K562 (cell line): ENCODE data around the gene TRIM62. TPM values are rescaled to one million over a fixed set of nuclear protein-coding genes. Genes with fewer than 3 reads are reported as not detected.

Experiments
- BRCA1 ChIP-seq, 2 experiments: fragments of 450-650 bp in 1 of 2; sonication (generic) in 1 of 2; formaldehyde crosslinking in 1 of 2; IDR thresholded peaks; 2 replicates each; pipeline versions ENCODE4 v1.5.0 to v1.6.1; 2017 to 2020; ENCODE audit warnings: mild to moderate bottlenecking in 1 of 2, missing genetic modification reagents in 1 of 2
- CBFA2T2 ChIP-seq: fragments of 450-650 bp; conservative IDR thresholded peaks from 2 replicates; pipeline ENCODE4 v1.6.1; 2017; ENCODE audit warnings: mild to moderate bottlenecking
- ELF2 ChIP-seq: fragments of 250-450 bp; sonication (Bioruptor Pico); IDR thresholded peaks from 2 replicates; pipeline ENCODE4 v1.5.0; 2021; ENCODE audit warnings: mild to moderate bottlenecking
- ELK1 ChIP-seq: sonication (generic); formaldehyde crosslinking; IDR thresholded peaks from 2 replicates; pipeline ENCODE4 v1.8.1; 2022; ENCODE audit warnings: missing genetic modification reagents
- EP300 ChIP-seq: IDR thresholded peaks from 2 replicates; pipeline ENCODE4 v1.6.1; 2012; ENCODE audit warnings: low read length, improper control_type of control experiment
- FOXP4 ChIP-seq: sonication (generic); formaldehyde crosslinking; IDR thresholded peaks from 2 replicates; pipeline ENCODE4 v1.8.0; 2022; ENCODE audit warnings: mild to moderate bottlenecking, missing genetic modification reagents, borderline replicate concordance
- HES1 ChIP-seq: fragments of 450-650 bp; IDR thresholded peaks from 2 replicates; pipeline ENCODE4 v1.6.1; 2016; ENCODE audit warnings: low read depth, mild to moderate bottlenecking, moderate library complexity
- MBD1 ChIP-seq: fragments of 250-450 bp; sonication (Bioruptor Pico); IDR thresholded peaks from 2 replicates; pipeline ENCODE4 v1.8.0; 2022; ENCODE audit warnings: inconsistent platforms
- MEF2D ChIP-seq: conservative IDR thresholded peaks from 2 replicates; pipeline ENCODE4 v1.6.1; 2016; ENCODE audit warnings: low read depth, missing genetic modification characterization, missing compliant biosample characterization
- MTA2 ChIP-seq: fragments of 450-650 bp; IDR thresholded peaks from 2 replicates; pipeline ENCODE4 v1.6.1; 2016; ENCODE audit warnings: low read depth
- NFE2 ChIP-seq: IDR thresholded peaks from 2 replicates; pipeline ENCODE4 v1.6.1; 2014; ENCODE audit warnings: antibody characterized with exemption, low read depth
- RBM22 ChIP-seq: fragments of 200-400 bp; formaldehyde crosslinking; IDR thresholded peaks from 2 replicates; pipeline ENCODE4 v1.6.1; 2018; ENCODE audit warnings: low read length, low read depth; ENCODE audit not compliant: poor library complexity, severe bottlenecking
- RBM25 ChIP-seq: fragments of 200-400 bp; formaldehyde crosslinking; IDR thresholded peaks from 2 replicates; pipeline ENCODE4 v1.6.1; 2018; ENCODE audit warnings: low read length, low read depth, moderate library complexity; ENCODE audit not compliant: severe bottlenecking
- RNF219 ChIP-seq: fragments of 250-450 bp; sonication (Bioruptor Pico); IDR thresholded peaks from 2 replicates; pipeline ENCODE4 v1.5.0; 2022; ENCODE audit warnings: mild to moderate bottlenecking
- SMARCA5 ChIP-seq: fragments of 450-650 bp; IDR thresholded peaks from 2 replicates; pipeline ENCODE4 v1.6.1; 2016
- SOX6 ChIP-seq: fragments of 450-650 bp; IDR thresholded peaks from 2 replicates; pipeline ENCODE4 v1.6.1; 2014; ENCODE audit warnings: mild to moderate bottlenecking
- TARDBP ChIP-seq: fragments of 450-650 bp; IDR thresholded peaks from 2 replicates; pipeline ENCODE4 v1.6.1; 2016
- TOE1 ChIP-seq, 2 experiments: fragments of 450-650 bp in 1 of 2; sonication (generic) in 1 of 2; formaldehyde crosslinking in 1 of 2; IDR thresholded peaks; 2 replicates each; pipeline versions ENCODE4 v1.7.1 to v1.8.0; 2016 to 2022; ENCODE audit warnings: borderline replicate concordance in 2 of 2, mild to moderate bottlenecking in 2 of 2, antibody characterized with exemption in 1 of 2, inconsistent platforms in 1 of 2, low read depth in 1 of 2, missing genetic modification reagents in 1 of 2, moderate library complexity in 1 of 2
- ZNF408 ChIP-seq: fragments of 250-450 bp; sonication (Bioruptor Pico); IDR thresholded peaks from 2 replicates; pipeline ENCODE4 v1.4.0; 2020; ENCODE audit warnings: low read depth, mild to moderate bottlenecking, moderate library complexity
- polyA plus RNA-seq, 8 experiments: library from polyadenylated mRNA; depleted of rRNA in 4 of 8; stranded (reverse) in 5 of 8; unstranded in 3 of 8; fragments of >200 nt; fragmentation: Nextera tagmentation in 2 of 8; fragmentation: Illumina TruSeq in 1 of 8; extraction: Ambion mirVana in 2 of 8; extraction: Trizol in 1 of 8; gene quantifications; 2 replicates each; pipeline versions ENCODE4 v1.2.1 to v1.2.3, GENCODE V29; 2011 to 2014; ENCODE audit warnings: inconsistent platforms in 1 of 8, missing spikeins in 1 of 8
- total RNA-seq, 7 experiments: library from RNA; depleted of rRNA in 6 of 7; stranded (reverse); fragments of >200 nt in 6 of 7; fragmentation: Illumina TruSeq in 2 of 7; extraction: Trizol in 2 of 7; gene quantifications; 2 replicates each; pipeline versions ENCODE4 v1.2.1 to v1.2.3, GENCODE V29; 2011 to 2021; ENCODE audit warnings: low replicate concordance in 1 of 7

TRIM62 gene
- total and polyA plus RNA-seq, 9 of the 15 experiments (the other 6 are each of a cell fraction or from before 2014, with no cell fraction given), result 0.18 to 2.3 (median 0.52) TPM

- TF ChIP-seq FOXP4 (CRISPR knock-in tag), result no peak
- TF ChIP-seq TARDBP, result no peak
- no peak for TF ChIP-seq BRCA1 (IDR thresholded peaks at IDR 0.05)
- TF ChIP-seq BRCA1 (CRISPR knock-in tag; IDR thresholded peaks at IDR 0.05), result no peak
- no peak for TF ChIP-seq MTA2
- peak; percentile 15; the same call in 1 of the 2 replicates for TF ChIP-seq CBFA2T2
- TF ChIP-seq SMARCA5, result peak; percentile 28; the same call in 1 of the 2 replicates
- TF ChIP-seq ELF2 (CRISPR knock-in tag), result no peak
- no peak for TF ChIP-seq MEF2D (tag)
- no peak for TF ChIP-seq HES1
- 0 out of 2 replicates have a peak, but pooled peaks have one; percentile 26 for TF ChIP-seq TOE1 (IDR thresholded peaks at IDR 0.05; ENCODE audit: borderline replicate concordance)
- no peak for TF ChIP-seq TOE1 (CRISPR knock-in tag; IDR thresholded peaks at IDR 0.05; ENCODE audit: borderline replicate concordance, low read depth)
- TF ChIP-seq EP300, result peak; percentile 36; the same call in 1 of the 2 replicates
- no peak for TF ChIP-seq RNF219 (CRISPR knock-in tag)
- no peak for TF ChIP-seq MBD1
- no peak for TF ChIP-seq RBM22
- no peak for TF ChIP-seq ZNF408 (CRISPR knock-in tag)
- TF ChIP-seq RBM25, result peak; percentile 94
- peak; percentile 78 for TF ChIP-seq NFE2
- no peak for TF ChIP-seq ELK1 (CRISPR knock-in tag)
- peak; percentile 14; the same call in 1 of the 2 replicates for TF ChIP-seq SOX6
Observed at GRCh38 chr1:33097137-33097611, 84.7 kb downstream of the TRIM62 start (continued).
